ENCODE measurements around the gene P2RX7.

GRCh38 chr12:121181181-121181580 lies 48.5 kb downstream of the P2RX7 start:
- no peak for TF ChIP-seq TSHZ2 (CRISPR knock-in tag; IDR thresholded peaks at IDR 0.05)
- TF ChIP-seq, protein P1, sequence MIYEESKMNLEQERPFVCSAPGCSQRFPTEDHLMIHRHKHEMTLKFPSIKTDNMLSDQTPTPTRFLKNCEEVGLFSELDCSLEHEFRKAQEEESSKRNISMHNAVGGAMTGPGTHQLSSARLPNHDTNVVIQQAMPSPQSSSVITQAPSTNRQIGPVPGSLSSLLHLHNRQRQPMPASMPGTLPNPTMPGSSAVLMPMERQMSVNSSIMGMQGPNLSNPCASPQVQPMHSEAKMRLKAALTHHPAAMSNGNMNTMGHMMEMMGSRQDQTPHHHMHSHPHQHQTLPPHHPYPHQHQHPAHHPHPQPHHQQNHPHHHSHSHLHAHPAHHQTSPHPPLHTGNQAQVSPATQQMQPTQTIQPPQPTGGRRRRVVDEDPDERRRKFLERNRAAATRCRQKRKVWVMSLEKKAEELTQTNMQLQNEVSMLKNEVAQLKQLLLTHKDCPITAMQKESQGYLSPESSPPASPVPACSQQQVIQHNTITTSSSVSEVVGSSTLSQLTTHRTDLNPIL (CRISPR knock-in tag; IDR thresholded peaks at IDR 0.05; ENCODE audit: low read depth) = no peak

Measured in SK-N-SH treated with all-trans-retinoic acid at 6 μM for 48 hours (cell line).